ENCODE data around the gene PPBP.

PPBP gene, protein sequence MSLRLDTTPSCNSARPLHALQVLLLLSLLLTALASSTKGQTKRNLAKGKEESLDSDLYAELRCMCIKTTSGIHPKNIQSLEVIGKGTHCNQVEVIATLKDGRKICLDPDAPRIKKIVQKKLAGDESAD

DNA sequence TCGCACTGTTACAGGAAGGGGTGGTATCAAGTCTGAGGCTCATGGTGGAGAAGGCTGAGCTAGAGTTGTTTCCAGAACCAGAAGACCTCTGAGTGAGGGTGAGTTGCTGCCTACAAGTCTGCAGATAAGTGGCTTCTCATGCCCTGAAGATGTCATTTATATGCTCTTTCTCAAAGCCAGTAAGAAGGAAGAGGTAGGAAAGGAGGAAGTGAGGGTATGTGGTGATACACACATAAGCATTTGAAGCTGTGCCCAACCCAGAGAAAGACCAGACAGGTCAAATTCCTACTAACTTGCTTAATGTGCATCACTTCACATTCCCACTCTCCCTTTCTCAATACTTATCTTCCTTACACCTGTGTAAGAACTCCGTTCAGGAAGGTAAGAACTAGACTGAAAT, at the start of gene PPBP:
PPBP (minus strand) TSS at position 130 of the 400 bp plus-strand sequence; CDS start at position 43, 87 bp downstream.
- FAIRE-seq = no peak

DNA sequence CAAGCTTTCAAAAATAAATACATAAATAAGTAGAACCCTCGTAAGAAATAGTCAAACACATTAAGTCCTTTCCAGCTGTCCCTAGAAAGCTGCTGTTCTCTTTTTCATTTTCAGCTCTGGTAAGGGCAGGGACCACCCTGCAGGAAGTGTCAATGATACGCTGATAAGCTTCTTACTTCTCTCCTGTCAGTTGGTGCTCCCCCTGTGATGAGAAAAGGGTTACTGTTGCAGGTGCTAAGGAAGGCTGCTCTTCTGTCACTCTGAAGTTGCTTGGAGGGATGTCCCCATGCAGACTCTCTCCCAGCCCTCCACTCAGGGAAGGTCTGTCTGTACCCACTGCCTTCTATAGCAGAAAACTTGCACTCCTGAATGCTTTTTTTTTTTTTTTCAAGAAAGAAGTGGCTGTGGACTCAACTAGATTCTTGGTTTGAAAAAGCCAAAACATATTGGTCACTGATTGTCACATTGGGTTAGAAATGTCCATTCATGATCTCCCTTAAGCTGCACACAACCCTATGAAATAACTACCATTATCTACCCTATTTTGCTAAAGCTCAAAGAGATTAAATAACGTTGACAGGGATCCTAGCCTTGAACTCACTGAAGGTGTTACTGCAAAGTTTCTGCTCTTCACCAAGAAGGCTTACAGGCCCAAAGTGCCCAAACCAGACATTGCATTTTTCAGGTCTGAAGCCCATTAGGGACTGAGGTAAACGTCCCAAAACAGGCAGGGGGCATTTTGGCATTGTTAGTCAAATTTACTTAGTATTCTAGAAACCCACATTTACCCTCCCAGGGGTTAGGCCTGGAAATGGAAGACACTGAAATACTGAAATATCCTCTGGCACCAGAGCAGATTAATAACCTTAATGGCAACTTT, 49.3 kb upstream of the PPBP start:
- no peak for FAIRE-seq

DNA sequence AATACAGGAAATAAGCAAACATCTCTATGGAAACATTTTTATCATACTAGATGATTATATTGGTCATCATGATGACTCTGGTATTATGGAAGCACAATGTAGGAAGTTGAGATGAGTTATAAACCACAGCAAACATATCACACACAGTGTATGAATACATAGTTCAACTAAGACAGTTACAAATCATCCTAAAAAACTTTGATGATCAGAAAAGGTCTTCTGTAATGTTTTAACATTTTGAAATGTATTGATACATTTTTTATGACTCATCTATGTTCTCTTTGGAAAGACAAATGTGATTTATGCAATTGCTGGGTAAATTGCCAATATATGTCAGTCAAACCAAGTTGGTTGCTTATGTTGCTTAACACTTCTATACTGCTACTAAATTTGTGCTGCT, 45.7 kb upstream of the PPBP start:
- no peak for FAIRE-seq

DNA sequence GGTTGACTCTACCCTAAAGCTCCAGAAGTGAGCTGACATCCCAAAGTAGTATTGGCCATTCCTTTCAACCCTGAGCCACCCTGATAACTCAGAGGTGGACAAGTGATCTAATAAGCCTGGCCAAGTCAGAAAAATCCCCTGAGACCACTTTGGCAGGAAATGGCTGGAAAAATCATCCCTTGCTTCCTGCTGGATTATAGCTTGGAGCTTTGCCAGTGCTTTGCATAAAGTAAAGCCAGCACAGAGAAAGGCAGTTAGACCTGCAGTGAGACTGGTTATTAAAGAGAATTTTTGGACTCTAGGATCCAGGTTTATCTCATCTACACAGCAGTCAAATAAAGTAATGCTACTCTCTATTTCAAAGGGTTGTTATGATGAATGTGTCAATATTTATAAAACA, 44.1 kb upstream of the PPBP start:
- FAIRE-seq = no peak

DNA sequence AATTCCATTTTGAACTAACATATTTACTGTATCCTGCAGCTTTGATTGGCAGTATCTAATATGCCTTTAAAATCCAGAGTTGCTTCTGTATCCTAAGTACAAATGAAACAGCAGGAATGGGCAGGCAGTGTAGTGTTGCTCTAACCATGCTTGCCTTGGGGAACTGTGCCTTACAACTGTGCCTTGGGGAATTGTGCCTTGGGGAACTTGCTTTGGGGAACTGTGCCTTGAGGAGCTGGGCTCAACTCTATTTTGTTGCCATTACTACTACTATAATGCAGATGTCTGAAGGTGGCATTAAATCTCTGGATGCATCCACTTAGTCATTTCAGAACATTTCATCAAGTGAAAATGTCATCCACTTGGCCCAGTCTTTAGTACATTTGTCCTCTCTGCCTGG, 43.6 kb upstream of the PPBP start:
- FAIRE-seq = no peak

DNA sequence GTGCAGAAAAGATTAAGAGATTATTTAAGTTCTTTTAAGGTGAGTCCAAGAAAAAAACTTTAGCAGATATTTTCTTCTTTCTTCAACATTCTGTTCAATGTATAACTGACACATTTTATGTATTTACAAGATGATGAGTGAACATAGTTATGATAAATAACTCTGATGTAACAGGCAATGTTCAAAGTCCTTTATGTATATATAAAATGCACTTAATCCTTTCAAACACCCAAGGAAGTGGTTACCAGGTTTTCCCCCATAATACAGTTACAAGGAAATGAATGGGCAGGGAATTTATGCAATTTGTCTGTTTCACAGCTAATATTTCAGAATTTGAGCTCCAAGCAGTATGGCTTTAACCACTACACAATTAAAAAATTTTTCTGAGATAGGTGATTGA, 42.3 kb upstream of the PPBP start:
- FAIRE-seq = no peak

DNA sequence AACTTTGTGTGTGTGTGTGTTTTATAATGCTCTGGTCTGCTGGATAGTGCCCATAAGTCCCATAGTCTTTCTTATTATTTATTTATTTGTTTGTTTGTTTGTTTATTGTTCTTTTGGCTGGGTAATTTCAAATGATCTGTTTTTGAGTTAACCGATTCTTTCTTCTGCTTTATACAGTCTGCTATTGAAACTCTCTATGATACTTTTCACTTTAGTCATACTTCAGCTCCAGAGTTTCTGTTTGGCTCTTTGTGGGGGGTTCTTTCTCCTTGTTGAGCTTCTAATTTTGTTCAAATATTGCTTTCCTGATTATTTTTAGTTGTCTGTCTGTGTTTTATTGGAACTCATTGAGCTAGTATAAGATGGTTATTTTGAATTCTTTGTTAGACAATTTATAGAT, 40.5 kb upstream of the PPBP start:
- FAIRE-seq = no peak

DNA sequence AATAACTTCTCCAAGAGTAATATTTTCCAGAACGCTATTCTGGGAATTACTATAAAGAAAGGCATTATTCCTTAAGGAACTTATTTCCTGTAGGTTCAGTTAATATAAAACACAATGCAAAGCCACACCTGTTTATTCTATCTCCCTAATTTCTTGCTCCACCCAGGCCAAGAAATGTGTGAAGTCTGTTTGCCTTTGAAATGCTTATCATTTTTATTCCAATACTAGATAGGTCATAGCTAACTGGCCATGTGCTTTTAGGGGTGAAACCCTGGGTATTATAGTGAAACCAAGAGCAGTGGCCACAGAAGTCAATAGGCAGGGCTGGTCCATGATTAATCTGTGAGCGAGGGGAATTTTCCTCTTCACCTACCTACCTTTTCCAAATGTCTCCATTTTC, 35.7 kb upstream of the PPBP start:
- no peak for FAIRE-seq

DNA sequence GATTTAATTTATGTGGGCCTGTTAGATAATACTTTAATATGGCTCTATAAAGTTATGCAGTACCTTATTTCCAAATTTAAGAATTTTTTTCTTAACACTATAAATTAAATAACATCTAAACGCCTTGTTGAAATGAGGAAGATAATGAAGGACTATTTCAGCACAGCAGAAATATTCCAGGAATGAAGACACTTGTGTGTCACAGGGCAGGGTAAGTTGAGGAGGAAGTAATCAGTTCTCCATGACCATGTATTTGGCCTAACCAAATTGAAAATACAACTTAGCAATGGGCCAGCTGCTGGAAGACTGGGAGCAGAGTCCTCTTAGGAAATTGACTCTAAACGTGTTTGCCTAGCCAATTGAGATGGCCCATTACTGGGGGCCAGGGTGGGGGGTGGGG, 33.6 kb upstream of the PPBP start:
- no peak for FAIRE-seq

DNA sequence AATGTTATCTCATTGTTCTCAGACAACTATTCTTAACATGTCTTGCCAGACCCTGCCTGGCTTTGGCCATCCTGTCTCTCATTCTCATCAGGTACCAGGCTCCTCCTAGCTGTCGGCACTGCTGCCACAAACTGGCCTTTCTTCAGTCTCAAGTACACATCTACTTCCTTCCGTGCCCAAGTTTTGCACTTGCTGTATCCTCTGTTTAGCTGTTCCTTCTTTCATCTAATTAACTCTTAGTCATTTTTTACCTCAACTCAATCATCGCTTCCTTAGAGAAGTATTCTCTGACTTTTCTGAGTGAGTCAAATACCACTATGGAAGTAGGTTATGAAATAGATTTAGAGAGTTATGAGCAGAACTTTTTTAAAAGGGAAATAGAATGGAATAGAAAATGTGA, 30.8 kb upstream of the PPBP start:
- no peak for FAIRE-seq

DNA sequence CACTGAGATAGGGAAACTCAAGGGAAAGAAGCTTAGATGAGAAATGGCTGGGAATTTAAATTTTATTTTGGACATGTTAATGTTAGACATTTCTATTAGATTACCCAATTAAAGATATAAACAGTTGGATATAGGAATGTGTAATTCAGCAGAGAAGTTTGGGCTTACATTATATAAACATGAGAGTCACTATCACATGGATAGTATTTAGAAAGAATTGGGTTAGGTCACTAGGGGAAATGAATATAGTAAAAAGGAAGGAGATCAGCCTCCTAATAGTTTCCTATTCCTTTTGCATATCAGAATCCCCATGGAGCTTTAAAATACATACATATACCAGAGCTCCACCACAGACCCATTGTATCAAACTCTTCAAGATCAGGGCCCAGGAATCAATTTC, 30.1 kb upstream of the PPBP start:
- no peak for FAIRE-seq

DNA sequence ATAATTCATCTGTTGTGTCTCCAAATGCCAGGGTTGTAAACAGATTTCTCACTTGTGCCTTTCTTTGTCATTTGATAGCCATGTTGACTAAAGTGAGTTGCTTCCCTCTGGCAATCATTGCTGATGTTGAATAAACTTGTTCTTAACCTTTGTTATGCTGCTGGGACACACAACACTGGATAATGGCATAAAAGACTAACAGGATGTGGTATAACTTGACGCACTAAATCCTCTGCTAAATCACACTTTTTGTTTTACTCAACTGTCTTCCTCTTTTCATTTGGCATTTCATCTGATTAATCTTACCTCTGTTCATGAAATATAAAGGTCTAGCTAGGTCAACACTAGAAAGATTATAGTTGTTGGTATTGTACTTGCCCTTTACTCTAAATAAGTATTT, 28.1 kb upstream of the PPBP start:
- no peak for FAIRE-seq

DNA sequence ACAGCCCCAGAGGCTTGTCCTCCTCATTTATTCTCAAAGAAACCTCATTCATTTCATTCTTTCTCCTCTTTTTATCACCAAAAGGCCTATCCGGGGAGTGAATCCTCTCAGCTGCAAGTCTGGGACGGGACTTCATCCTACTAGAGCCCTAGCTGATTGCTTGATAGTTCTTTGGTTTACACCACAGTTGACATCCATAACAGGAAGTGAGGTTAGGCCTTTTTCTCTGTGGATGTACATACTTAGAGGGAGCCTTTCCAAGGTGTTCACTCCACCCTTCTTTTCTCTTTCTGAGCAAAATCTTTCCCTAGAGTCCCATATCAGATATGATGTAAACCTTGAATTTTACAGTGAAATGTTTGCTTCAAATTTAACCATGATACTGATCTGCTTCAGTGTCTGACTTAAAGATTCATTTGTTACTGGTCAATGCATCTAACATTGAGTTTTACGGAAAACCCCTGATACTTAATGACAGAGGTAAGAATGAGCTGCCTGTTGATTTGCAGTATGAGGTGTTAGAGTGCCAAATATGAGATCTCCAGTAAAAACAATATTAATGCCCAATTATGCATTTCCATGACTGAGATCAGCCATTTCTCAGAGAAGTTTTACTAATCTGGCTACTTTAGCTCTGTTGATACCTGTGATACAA, 27.3 kb upstream of the PPBP start:
- FAIRE-seq = no peak

DNA sequence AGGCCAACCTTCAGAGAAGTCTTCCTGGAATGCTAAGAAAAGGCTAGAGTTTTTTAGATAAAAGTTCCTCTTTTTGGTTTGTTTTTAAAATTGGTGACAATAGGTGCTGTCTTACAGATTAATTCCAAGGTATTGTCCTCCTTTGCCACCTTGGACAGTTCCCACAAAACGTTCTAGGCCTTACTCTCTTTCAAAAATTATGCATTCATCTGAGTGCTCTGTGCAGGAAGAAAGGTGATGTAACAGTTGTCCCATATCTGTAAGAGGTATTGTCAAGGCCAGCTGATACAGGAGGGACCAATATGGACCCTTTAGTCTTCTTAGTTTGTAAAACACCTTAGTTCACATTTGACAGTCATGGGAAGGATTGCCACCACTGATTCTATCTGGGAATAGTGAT, 26.3 kb upstream of the PPBP start:
- no peak for FAIRE-seq

DNA sequence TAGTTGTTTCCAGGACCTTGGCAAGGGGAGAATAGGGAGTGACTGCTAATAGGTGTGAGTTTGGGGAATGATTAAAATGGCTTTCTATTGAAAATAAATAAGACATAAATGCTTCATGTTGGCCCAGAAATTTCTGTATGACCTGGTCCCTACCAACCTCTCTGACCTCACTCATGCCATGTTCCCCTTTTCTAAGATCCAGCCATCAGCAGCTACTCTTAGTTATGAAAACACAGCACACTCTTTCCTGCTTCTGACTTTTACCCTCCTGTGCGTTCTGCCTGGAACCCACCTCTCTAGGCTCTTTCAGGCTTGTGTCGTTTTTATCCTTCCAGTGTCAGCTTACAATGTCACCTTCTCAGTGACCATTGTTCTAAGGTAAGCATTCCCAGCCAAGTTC, 25.3 kb upstream of the PPBP start:
- FAIRE-seq = no peak

DNA sequence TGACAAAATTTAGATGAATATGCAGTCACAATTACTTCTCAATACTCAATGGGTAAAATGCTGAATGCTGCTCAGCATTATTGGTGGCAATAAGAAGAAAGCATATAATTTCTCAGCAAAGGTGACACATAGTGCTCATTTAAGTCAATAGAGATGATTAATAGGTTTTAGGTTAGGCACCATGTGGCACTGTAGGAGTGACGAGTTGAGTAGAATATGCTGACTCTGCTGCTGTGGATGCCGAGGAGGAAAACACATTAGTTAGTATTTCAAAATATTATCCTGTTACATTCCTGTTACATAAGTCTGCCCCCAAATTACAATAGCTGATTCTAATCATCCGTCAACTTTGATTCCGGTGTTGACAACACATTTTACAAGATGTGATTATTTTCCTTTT, 24.1 kb upstream of the PPBP start:
- no peak for FAIRE-seq

DNA sequence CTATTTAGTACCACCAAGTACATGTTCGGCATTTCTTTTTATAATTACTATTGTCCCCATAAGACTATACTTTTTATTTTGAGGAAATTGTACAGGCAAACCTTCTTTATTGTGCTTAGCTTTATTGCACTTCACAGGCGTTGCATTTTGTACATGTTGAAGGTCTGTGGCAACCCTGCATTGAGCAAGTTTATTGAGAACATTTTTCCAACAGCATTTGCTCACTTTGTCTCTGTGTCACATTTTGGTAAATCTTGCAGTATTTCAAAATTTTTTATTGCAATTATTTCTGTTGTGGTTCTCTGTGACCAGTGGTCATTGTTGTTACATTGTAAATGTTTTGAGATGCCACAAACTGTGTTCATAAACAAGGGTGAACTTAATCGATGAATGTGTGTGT, 21.3 kb upstream of the PPBP start:
- FAIRE-seq = no peak

DNA sequence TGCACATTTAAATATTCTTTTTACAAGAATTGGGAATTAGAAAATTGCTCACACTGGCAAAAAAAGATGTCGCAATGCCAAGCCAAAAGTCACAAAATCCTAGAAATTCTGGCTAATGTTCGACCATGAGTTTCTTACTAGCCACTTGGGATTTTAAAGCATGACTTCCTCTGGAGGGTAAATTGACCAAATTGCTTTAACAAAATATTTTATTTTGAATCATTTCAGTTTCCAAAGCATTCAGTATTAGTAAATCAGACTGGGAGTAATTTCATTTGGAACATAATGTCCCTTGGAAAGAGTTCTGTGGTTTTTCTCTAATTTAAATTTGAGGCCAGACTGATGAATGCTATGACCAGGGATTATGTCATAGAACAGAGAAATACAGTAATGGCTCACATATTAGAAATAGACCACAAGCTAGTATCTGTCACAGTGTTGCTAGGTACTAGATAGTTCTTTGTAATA, 18.1 kb upstream of the PPBP start:
- no peak for FAIRE-seq

DNA sequence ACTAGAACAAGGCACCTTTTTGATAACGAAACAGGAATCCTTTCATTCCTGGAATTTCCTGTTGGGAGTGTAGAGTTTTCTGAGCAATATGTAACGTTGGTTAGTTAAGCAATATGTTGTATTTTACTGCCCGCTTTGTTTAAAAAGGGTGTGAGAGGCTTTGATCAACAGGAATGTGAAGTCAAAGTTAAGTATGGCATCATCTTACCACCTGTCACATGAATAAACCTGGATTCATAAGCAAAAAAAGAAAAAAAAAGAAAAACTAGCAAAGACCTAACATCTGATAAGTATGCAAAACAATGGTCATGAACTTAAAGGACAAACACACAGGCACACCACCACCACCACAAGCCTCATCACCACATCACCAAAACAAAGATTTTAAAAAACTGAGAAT, 17.5 kb upstream of the PPBP start:
- FAIRE-seq = no peak

DNA sequence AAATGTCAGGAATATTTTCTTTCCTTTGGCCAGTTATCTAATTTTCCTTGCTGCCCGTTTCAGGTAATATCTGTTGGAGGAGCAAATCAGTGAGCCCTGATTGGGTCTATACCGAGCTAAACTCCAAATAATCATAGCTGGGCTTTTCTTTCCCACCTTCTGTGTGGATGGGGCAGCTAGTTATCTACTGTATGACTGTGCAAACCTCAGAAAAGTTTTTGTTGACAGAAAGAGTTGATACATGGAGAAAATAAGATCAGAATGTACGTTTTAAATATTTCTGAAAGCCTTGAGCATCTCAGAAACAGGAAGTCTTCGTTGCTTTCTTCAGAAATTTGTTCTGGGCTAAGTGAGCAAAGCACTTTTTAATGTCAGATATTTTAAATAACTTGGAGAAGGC, 16.7 kb upstream of the PPBP start:
- FAIRE-seq = no peak

DNA sequence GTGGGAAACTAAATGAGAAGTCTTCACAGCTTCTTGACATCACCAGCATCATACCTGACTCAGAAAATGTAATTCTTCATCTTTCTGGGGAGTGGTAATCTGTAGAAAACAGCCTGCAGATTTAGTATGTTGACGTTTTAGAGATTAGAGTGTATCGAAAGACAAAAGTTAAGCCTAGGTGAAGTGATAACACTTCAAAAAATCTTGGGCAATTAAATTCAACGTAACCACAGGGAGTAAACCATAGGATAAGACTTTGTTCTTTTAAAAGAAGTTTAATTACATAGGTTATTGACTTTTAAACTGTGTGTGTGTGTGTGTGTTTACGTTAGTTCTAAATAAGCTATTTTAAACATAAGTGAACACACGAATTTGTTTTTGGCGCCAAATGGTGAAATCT, 12.3 kb upstream of the PPBP start:
- FAIRE-seq = no peak

DNA sequence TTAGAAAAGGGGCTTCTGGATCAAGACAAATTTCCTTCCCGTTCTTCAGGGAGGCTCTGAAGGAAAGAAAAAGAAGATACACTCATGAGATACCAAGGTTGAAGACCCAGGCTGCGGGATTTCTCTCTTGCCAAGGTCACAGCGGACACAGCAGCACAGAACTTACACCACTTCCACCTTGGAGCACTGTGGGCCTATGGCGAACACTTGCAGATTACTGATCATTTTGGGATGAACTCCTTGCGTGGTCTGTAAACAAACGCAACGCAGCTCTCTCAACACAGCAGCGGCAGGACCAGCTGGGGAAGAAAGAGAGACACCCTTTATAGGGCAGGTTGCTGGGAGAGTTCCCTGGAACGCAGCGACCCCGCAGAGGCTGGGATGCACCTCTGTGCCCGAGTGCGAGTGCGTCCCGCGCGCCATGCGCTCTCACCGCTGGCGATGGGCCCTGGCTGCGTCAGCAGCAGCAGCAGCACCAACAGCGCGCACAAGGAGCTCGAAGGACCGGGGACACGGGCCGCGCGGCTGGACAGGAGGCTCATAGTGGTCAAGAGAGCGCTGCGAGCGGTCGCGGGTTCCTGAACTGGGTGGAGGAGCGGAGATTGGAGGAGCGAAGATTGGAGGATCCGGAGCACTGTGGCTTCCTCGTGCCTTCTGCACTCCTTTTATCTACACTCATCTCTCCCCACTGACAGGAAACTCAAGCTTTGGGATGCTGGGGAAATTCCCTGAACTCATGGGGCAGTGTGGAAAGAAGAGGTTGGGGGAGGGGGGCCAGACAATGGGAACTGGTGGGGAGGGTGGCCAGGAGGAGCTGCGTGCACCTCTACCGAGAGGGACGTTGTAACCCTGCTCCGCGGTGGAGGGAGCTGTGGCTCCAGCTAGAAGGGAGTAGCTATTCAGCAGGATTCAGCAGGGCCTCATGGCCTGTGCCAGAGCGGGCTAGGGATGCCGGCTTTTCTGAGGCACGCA, 10.3 kb upstream of the PPBP start, which contains the start of gene CXCL5:
CXCL5 (minus strand) TSS at position 638 of the 972 bp plus-strand sequence; CDS start at position 542, 96 bp downstream.
- no peak for FAIRE-seq

DNA sequence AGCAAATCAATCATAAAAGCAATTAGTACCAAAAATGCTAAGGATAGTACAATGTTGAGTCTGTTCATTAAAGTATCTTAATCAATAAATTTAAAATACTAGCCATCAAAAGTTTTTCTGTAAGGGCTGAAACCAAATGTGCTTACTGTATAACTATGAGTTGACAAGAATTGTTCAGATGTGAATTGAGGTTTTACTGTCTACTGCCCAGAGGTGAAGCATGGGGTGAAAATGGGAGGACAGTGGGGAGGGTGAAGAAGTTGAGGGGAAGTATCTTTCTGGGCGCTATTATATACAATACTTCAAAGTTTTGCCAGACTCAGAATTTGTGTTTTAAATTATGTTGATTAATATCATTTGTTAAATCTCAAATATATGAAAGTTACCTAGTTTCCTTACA, 4.1 kb upstream of the PPBP start:
- no peak for FAIRE-seq
